Activated CD8-positive, alpha-beta T cell treated with anti-CD3 and anti-CD28 coated beads for 36 hours (primary cell): ENCODE results near the gene CLSTN2. TPM values are rescaled to one million over a fixed set of nuclear protein-coding genes. Genes with fewer than 3 reads are reported as not detected.

ENCODE experiments used
- ATAC-seq: fragments of 200-7000 bp; cut with Tn5 transposase; one replicate; pipeline ENCODE4 v1.10.0; 2021; ENCODE audit warnings: mild to moderate bottlenecking, moderate library complexity
- CTCF ChIA-PET: fragments of 350-600 bp; sonication (Branson Sonifier 250); formaldehyde crosslinking; loops from one replicate; lab custom pipeline; 2021; ENCODE audit warnings: antibody characterized with exemption; lab: Charles Lee
- POLR2A ChIA-PET: fragments of 350-600 bp; sonication (Branson Sonifier 250); formaldehyde crosslinking; loops from one replicate; lab custom pipeline; 2021; ENCODE audit warnings: antibody characterized with exemption; lab: Charles Lee
- DNase-seq: peaks from one replicate; pipeline ENCODE4 v3.0.0-alpha.2; 2020
- H3K27ac Mint-ChIP-seq: one replicate; pipeline ENCODE4 v1.8.0; 2021; ENCODE audit warnings: mild to moderate bottlenecking, mixed read lengths
- H3K27me3 Mint-ChIP-seq: one replicate; pipeline ENCODE4 v1.8.0; 2021; ENCODE audit warnings: mixed read lengths
- H3K36me3 Mint-ChIP-seq: one replicate; pipeline ENCODE4 v1.8.0; 2021; ENCODE audit warnings: low read depth, mixed read lengths
- H3K4me1 Mint-ChIP-seq: one replicate; pipeline ENCODE4 v1.8.0; 2021; ENCODE audit warnings: low read depth, mixed read lengths
- H3K4me3 Mint-ChIP-seq: one replicate; pipeline ENCODE4 v1.8.0; 2021; ENCODE audit warnings: mild to moderate bottlenecking, moderate library complexity, mixed read lengths
- H3K9me3 Mint-ChIP-seq: one replicate; pipeline ENCODE4 v1.8.0; 2021; ENCODE audit warnings: mixed read lengths
- intact Hi-C: fragments of 100-400 bp; cut with micrococcal nuclease; formaldehyde crosslinking; loops from one replicate; pipeline ENCODE4 v1.10.0; 2022
- total RNA-seq, 2 experiments: library from RNA; stranded (reverse); gene quantifications; one replicate each; pipeline ENCODE4 v1.2.3, GENCODE V29; 2021
- TF ChIP-seq, protein P1 (sequence below): fragments of 200-600 bp; IDR thresholded peaks from one replicate; pipeline ENCODE4 v1.8.0; 2022; ENCODE audit warnings: antibody characterized with exemption, mild to moderate bottlenecking

The CLSTN2 gene
- total RNA-seq, 2 experiments from 2014 or later, result not detected

DNA sequence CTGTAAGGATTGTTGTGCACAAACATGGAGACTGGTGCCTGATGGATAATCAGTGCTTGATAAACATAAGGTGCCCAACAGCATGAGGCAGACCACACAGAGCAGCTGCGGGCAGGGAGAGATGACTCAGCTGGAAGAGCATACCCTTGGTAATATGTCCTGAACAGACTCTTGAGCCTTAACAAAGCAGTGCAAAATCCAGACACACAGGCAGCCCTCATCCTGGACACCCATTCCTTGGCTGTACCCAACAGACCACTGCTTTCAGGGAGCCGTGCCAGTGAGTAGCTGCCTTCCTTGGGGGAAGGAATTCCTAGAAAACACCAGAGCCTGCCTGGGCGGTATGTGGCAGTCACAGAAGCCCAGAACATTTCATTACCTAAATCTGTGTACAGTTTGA is 156.2 kb downstream of the CLSTN2 start:
- no peaks in the 10 kb centered on the region for H3K9me3 Mint-ChIP-seq
- H3K36me3 Mint-ChIP-seq, result no peaks in the 10 kb centered on the region
- H3K4me3 Mint-ChIP-seq, result no peak overlapping the region
- no peak overlapping the region for H3K27ac Mint-ChIP-seq
- no peak for ATAC-seq
- ChIA-PET POLR2A (no interaction called here), CTCF (no interaction called here)
- TF ChIP-seq, protein P1, sequence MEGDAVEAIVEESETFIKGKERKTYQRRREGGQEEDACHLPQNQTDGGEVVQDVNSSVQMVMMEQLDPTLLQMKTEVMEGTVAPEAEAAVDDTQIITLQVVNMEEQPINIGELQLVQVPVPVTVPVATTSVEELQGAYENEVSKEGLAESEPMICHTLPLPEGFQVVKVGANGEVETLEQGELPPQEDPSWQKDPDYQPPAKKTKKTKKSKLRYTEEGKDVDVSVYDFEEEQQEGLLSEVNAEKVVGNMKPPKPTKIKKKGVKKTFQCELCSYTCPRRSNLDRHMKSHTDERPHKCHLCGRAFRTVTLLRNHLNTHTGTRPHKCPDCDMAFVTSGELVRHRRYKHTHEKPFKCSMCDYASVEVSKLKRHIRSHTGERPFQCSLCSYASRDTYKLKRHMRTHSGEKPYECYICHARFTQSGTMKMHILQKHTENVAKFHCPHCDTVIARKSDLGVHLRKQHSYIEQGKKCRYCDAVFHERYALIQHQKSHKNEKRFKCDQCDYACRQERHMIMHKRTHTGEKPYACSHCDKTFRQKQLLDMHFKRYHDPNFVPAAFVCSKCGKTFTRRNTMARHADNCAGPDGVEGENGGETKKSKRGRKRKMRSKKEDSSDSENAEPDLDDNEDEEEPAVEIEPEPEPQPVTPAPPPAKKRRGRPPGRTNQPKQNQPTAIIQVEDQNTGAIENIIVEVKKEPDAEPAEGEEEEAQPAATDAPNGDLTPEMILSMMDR, result no peak
- H3K27me3 Mint-ChIP-seq, result peaks cover 12% of the 10 kb centered on the region
- intact Hi-C loops, result no loop called here
- DNase-seq, result no peak
- no peaks in the 10 kb centered on the region for H3K4me1 Mint-ChIP-seq

DNA sequence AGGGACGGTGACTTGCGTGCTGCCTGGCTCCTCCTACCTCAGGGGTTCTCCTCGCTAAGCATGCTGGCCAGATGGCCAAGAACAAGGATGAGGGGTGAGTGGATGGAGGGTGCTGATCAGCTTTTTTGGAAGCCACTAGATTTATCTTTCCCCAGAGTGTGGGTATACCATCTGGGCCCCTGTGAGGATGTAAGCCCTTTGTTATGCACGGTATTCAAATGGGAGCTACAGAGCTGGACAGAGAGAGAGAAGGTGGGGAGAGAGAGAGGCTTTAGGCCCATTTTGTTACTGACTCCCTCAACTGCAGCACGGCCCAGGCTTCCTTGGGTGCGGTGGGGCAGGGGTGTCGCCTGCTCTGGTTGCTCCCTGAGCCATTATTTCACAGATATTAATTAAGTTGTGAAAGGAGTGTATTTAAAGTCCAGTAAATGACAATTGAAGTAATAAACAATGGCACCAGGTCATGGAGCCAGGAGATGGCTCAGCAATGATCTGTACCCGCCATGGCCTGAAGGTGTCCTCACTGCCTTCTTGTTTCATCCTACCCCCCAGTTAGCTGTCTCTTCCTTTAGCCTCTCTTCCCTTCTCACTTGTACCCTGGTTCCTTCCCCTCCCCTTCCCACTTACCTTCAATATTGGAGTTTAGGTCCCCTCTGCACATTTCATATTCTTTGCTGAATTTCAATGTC is 158.0 kb downstream of the CLSTN2 start:
- no peaks in the 10 kb centered on the region for H3K9me3 Mint-ChIP-seq
- intact Hi-C loops, result no loop called here
- H3K27me3 Mint-ChIP-seq, result peaks cover 12% of the 10 kb centered on the region
- TF ChIP-seq, protein P1, result no peak
- no peaks in the 10 kb centered on the region for H3K4me1 Mint-ChIP-seq
- H3K36me3 Mint-ChIP-seq, result no peaks in the 10 kb centered on the region
- ATAC-seq, result no peak
- ChIA-PET POLR2A (no interaction called here), CTCF (no interaction called here)
- no peak overlapping the region for H3K27ac Mint-ChIP-seq
- no peak overlapping the region for H3K4me3 Mint-ChIP-seq
- DNase-seq, result no peak

DNA sequence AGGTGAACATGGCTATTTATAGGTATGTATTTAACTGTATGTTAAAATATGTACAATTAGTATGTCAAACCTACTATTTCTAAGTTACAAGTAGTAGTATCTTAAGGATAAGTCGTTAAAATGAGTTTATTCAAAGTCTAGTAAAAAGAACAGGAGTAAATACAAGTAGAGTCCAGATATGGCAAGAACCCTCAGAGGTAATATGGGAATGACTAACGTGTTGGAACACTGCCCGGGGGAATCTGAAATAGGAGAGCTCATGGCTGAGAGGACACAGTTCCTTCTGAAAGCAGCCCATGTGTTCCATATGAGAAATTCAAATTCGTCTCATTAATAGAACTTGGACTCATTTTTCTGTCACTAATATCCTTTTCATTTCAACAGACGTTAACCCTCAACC is 158.8 kb downstream of the CLSTN2 start:
- H3K4me3 Mint-ChIP-seq, result no peak overlapping the region
- peaks cover 12% of the 10 kb centered on the region for H3K27me3 Mint-ChIP-seq
- no peaks in the 10 kb centered on the region for H3K36me3 Mint-ChIP-seq
- H3K4me1 Mint-ChIP-seq, result no peaks in the 10 kb centered on the region
- DNase-seq (no peak), ATAC-seq (no peak)
- POLR2A ChIA-PET, result no interaction called here
- TF ChIP-seq, protein P1, result no peak
- no peak overlapping the region for H3K27ac Mint-ChIP-seq
- H3K9me3 Mint-ChIP-seq, result no peaks in the 10 kb centered on the region
- intact Hi-C loops, result no loop called here
- CTCF ChIA-PET, result no interaction called here

DNA sequence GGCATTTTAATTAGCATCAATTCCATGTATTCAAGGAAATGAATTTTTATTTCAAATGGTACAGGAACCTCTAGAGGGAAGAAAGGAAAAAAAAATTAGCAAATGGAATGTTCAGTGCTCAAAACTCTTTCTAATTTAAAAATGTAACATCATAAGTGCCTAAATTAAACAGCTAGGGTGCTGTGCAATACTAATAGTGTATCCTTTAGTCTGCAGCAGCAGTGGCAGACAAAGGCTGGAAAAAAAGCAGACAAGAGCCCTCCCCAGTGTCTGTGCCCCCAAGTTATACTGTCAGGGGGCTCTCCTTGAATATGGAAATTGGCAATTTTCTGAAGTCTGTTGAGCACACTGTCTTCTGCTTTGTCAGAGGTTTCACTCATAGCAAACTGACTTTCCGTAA is 159.5 kb downstream of the CLSTN2 start:
- TF ChIP-seq, protein P1, result no peak
- peaks cover 12% of the 10 kb centered on the region for H3K27me3 Mint-ChIP-seq
- no peak overlapping the region for H3K4me3 Mint-ChIP-seq
- no peak for DNase-seq
- no peak overlapping the region for H3K27ac Mint-ChIP-seq
- H3K36me3 Mint-ChIP-seq, result no peaks in the 10 kb centered on the region
- no peaks in the 10 kb centered on the region for H3K4me1 Mint-ChIP-seq
- intact Hi-C loops, result no loop called here
- ATAC-seq, result no peak
- H3K9me3 Mint-ChIP-seq, result no peaks in the 10 kb centered on the region
- ChIA-PET CTCF (no interaction called here), POLR2A (no interaction called here)

DNA sequence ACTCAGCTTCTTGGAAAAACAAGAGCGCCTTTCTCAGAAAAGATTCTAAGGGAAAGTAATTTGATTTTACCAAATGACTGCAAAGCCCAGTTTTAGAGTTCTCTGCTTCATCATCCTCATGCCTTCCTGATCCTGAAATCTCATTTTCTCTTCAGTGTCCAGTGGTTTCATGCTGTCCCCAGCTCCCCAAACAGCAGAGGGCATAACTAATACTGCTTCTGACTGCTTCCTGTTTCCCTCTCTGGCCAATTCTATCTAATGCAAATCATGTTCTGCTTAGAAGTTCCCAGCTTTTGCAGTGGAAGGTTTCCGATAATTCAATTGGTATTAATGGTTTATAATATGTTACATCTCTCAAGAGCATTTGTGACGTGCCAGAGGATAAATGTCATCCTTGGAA is 161.1 kb downstream of the CLSTN2 start:
- POLR2A ChIA-PET, result no interaction called here
- CTCF ChIA-PET, result interaction anchor here (1.1 kb wide), 1 partner anchor 33 kb away, joined by 3 read pairs; no protein-coding TSS in a partner anchor
- H3K9me3 Mint-ChIP-seq, result no peaks in the 10 kb centered on the region
- intact Hi-C loops, result no loop called here
- H3K27ac Mint-ChIP-seq, result no peak overlapping the region
- ATAC-seq (no peak), DNase-seq (no peak)
- no peak overlapping the region for H3K4me3 Mint-ChIP-seq
- no peaks in the 10 kb centered on the region for H3K36me3 Mint-ChIP-seq
- H3K4me1 Mint-ChIP-seq, result no peaks in the 10 kb centered on the region
- H3K27me3 Mint-ChIP-seq, result peaks cover 7% of the 10 kb centered on the region
- TF ChIP-seq, protein P1, result no peak
